T-cell (primary cell): ENCODE data around the gene SAMD15. TPM values are rescaled to one million over a fixed set of nuclear protein-coding genes. Genes with fewer than 3 reads are reported as not detected.

Source experiments
- ATAC-seq, 4 experiments: fragments of 200-7000 bp in 3 of 4; fragments of 150-1000 bp in 1 of 4; cut with Tn5 transposase; replicated peaks in 1 of 4; 1 replicate in 3 of 4; 2 replicates in 1 of 4; pipeline ENCODE4 v1.10.0; 2021; ENCODE audit warnings: moderate library complexity in 3 of 4, mild to moderate bottlenecking in 2 of 4, moderate number of reproducible peaks in 1 of 4
- CTCF ChIA-PET, 2 donors: fragments of 300-600 bp; sonication (Branson Sonifier 250); formaldehyde crosslinking; loops; one replicate each; lab custom pipeline; 2022; ENCODE audit warnings: antibody characterized with exemption in 2 of 2; lab: Charles Lee
- POLR2A ChIA-PET, 2 donors: fragments of 300-600 bp; sonication (Branson Sonifier 250); formaldehyde crosslinking; loops; one replicate each; lab custom pipeline; 2022; ENCODE audit warnings: antibody characterized with exemption in 2 of 2; lab: Charles Lee
- DNase-seq, 35 experiments: peaks; one replicate each; pipeline versions ENCODE4 v3.0.0 to v3.0.0-alpha.2; 2013 to 2023
- H3K27ac ChIP-seq: one replicate; pipeline ENCODE4 v1.5.1; 2013; ENCODE audit warnings: low read length
- H3K27me3 ChIP-seq, 2 experiments: replicated peaks in 1 of 2; 1 replicate in 1 of 2; 2 replicates in 1 of 2; pipeline versions ENCODE4 v1.6.1 to v1.7.0; 2013; ENCODE audit warnings: low read length in 1 of 2, mixed read lengths in 1 of 2; ENCODE audit not compliant: control insufficient read depth in 2 of 2, insufficient read depth in 2 of 2; ENCODE audit errors: extremely low read depth in 1 of 2
- H3K36me3 ChIP-seq, 2 donors: 1 replicate in 1 of 2; 2 replicates in 1 of 2; pipeline versions ENCODE4 v1.6.1 to v1.7.0; 2013; ENCODE audit warnings: low read length in 1 of 2; ENCODE audit not compliant: control insufficient read depth in 2 of 2, insufficient read depth in 1 of 2; ENCODE audit errors: extremely low read depth in 1 of 2
- H3K4me1 ChIP-seq, 2 experiments: 1 replicate in 1 of 2; 2 replicates in 1 of 2; pipeline versions ENCODE4 v1.6.1 to v1.7.0; 2013; ENCODE audit warnings: low read length in 2 of 2, mixed read lengths in 1 of 2; ENCODE audit not compliant: insufficient read depth in 2 of 2, control insufficient read depth in 1 of 2; ENCODE audit errors: extremely low read depth in 1 of 2
- H3K4me3 ChIP-seq, 2 donors: 1 replicate in 1 of 2; 2 replicates in 1 of 2; pipeline versions ENCODE4 v1.5.1 to v1.7.0; 2013; ENCODE audit warnings: mild to moderate bottlenecking in 2 of 2, low read length in 1 of 2, moderate library complexity in 1 of 2; ENCODE audit not compliant: control insufficient read depth in 1 of 2; ENCODE audit errors: extremely low read depth in 1 of 2
- H3K9me3 ChIP-seq: 2 replicates; pipeline ENCODE4 v1.7.0; 2013
- H3K27ac Mint-ChIP-seq, 2 donors: one replicate each; pipeline ENCODE4 v1.8.0; 2020 to 2021; ENCODE audit warnings: mild to moderate bottlenecking in 2 of 2, mixed read lengths in 2 of 2
- H3K27me3 Mint-ChIP-seq, 2 donors: one replicate each; pipeline ENCODE4 v1.8.0; 2021 to 2022; ENCODE audit warnings: mixed read lengths in 2 of 2
- H3K36me3 Mint-ChIP-seq: one replicate; pipeline ENCODE4 v1.8.0; 2021; ENCODE audit warnings: mixed read lengths
- H3K4me1 Mint-ChIP-seq, 3 donors: one replicate each; pipeline ENCODE4 v1.8.0; 2020 to 2022; ENCODE audit warnings: mixed read lengths in 3 of 3, mild to moderate bottlenecking in 1 of 3
- H3K4me3 Mint-ChIP-seq, 3 donors: one replicate each; pipeline ENCODE4 v1.8.0; 2020 to 2022; ENCODE audit warnings: mild to moderate bottlenecking in 3 of 3, mixed read lengths in 3 of 3, moderate library complexity in 3 of 3
- H3K9me3 Mint-ChIP-seq, 3 donors: one replicate each; pipeline ENCODE4 v1.8.0; 2020 to 2022; ENCODE audit warnings: mixed read lengths in 3 of 3
- WGBS: methylation state at CpG from one replicate; pipeline ENCODE4 v1.1.5; 2013; ENCODE audit warnings: missing lambda C conversion rate; ENCODE audit not compliant: insufficient coverage; 5-methylcytosine and 5-hydroxymethylcytosine counted together
- total RNA-seq, 35 experiments: library from RNA in 6 of 35; stranded (reverse) in 6 of 35; fragments of 120-200 nt in 1 of 35; gene quantifications; one replicate each; pipeline versions ENCODE4 v1.2.1 to v1.2.4 and lab custom pipeline; 2013 to 2026

Gene SAMD15
- total RNA-seq, 5 donors from 2014 or later (not counting 1 experiment from before 2014, with no cell fraction given): 0.15 to 0.75 (median 0.33) TPM; not detected in 1

- no peaks in the 10 kb centered on the region for H3K27me3 ChIP-seq
- CTCF ChIA-PET: no interaction called here
- Mint-ChIP-seq H3K4me1 (peaks cover 0 to 2% (median 0%) of the 10 kb centered on the region in 3 donors), H3K27me3 (no peaks in the 10 kb centered on the region), H3K27ac (no peak overlapping the region), H3K9me3 (no peaks in the 10 kb centered on the region), H3K36me3 (peaks cover 37% of the 10 kb centered on the region), H3K4me3 (no peak overlapping the region)
- peaks cover 9 to 18% of the 10 kb centered on the region in 2 donors for H3K36me3 ChIP-seq
- no peaks in the 10 kb centered on the region for H3K4me1 ChIP-seq
- H3K4me3 ChIP-seq: no peak overlapping the region
- no peaks in the 10 kb centered on the region for H3K9me3 ChIP-seq
- no CpG with 5 or more reads among the region's 3 CpGs for WGBS
- H3K27ac ChIP-seq: no peak overlapping the region
- POLR2A ChIA-PET: no interaction called here
- DNase-seq (no peak), ATAC-seq (no peak)
These were observed 29.4 kb upstream of the SAMD15 start for GRCh38 chr14:77347751-77348150.

- H3K36me3 Mint-ChIP-seq: peaks cover 14% of the 10 kb centered on the region
These were observed 23.6 kb upstream of the SAMD15 start for GRCh38 chr14:77353469-77354141.

GRCh38 chr14:77355811-77356210 lies 21.4 kb upstream of the SAMD15 start:
- POLR2A ChIA-PET: no interaction called here
- CTCF ChIA-PET: no interaction called here
- Histone ChIP-seq H3K27ac (no peak overlapping the region), H3K4me1 (no peaks in the 10 kb centered on the region), H3K9me3 (no peaks in the 10 kb centered on the region), H3K4me3 (no peak overlapping the region), H3K27me3 (no peaks in the 10 kb centered on the region), H3K36me3 (peaks cover under 1 to 4% of the 10 kb centered on the region in 2 donors)
- ATAC-seq (no peak), DNase-seq (no peak)
- H3K27ac Mint-ChIP-seq: no peak overlapping the region
- H3K4me1 Mint-ChIP-seq: peaks cover 0 to 4% (median 0%) of the 10 kb centered on the region in 3 donors
- 98% methylated on average over 4 of the region's 4 CpGs for WGBS
- no peaks in the 10 kb centered on the region for H3K9me3 Mint-ChIP-seq
- H3K4me3 Mint-ChIP-seq: no peak overlapping the region
- H3K27me3 Mint-ChIP-seq: no peaks in the 10 kb centered on the region
- peaks cover 3% of the 10 kb centered on the region for H3K36me3 Mint-ChIP-seq

More at GRCh38 chr14:77353469-77354141, 23.6 kb upstream of the SAMD15 start:
- peaks cover 4 to 10% of the 10 kb centered on the region in 2 donors for H3K36me3 ChIP-seq
- DNase-seq: no peak
- no peak for ATAC-seq
- H3K27me3 ChIP-seq: no peaks in the 10 kb centered on the region
- Mint-ChIP-seq H3K27me3 (no peaks in the 10 kb centered on the region), H3K4me3 (no peak overlapping the region), H3K27ac (no peak overlapping the region), H3K9me3 (no peaks in the 10 kb centered on the region), H3K4me1 (no peaks in the 10 kb centered on the region)
- ChIA-PET CTCF (interaction anchor here in 1 of 2 donors (0.6 kb wide), 2 partner anchors 29 to 34 kb away, joined by 3 to 4 read pairs; no protein-coding TSS in a partner anchor), POLR2A (no interaction called here)
- 100% methylated on average over 5 of the region's 5 CpGs for WGBS
- H3K4me3 ChIP-seq: no peak overlapping the region
- no peak overlapping the region for H3K27ac ChIP-seq
- no peaks in the 10 kb centered on the region for H3K4me1 ChIP-seq
- no peaks in the 10 kb centered on the region for H3K9me3 ChIP-seq

GRCh38 chr14:77356899-77357298 lies 20.3 kb upstream of the SAMD15 start:
- H3K4me1 Mint-ChIP-seq: peaks cover 0 to 7% (median 0%) of the 10 kb centered on the region in 3 donors
- peaks cover 3% of the 10 kb centered on the region for H3K36me3 Mint-ChIP-seq
- Histone ChIP-seq H3K27ac (no peak overlapping the region), H3K27me3 (no peaks in the 10 kb centered on the region), H3K4me1 (no peaks in the 10 kb centered on the region), H3K9me3 (no peaks in the 10 kb centered on the region), H3K4me3 (no peak overlapping the region), H3K36me3 (peaks cover 0 to 4% of the 10 kb centered on the region in 2 donors)
- H3K9me3 Mint-ChIP-seq: no peaks in the 10 kb centered on the region
- ATAC-seq (no peak), DNase-seq (no peak)
- H3K27ac Mint-ChIP-seq: no peak overlapping the region
- no peaks in the 10 kb centered on the region for H3K27me3 Mint-ChIP-seq
- WGBS: no CpG with 5 or more reads among the region's 4 CpGs
- H3K4me3 Mint-ChIP-seq: no peak overlapping the region
- ChIA-PET POLR2A (no interaction called here), CTCF (no interaction called here)

- Histone ChIP-seq H3K27me3 (no peaks in the 10 kb centered on the region), H3K9me3 (no peaks in the 10 kb centered on the region), H3K4me3 (no peak overlapping the region), H3K4me1 (no peaks in the 10 kb centered on the region), H3K27ac (no peak overlapping the region), H3K36me3 (peaks cover 0 to 4% of the 10 kb centered on the region in 2 donors)
- ATAC-seq (no peak), DNase-seq (no peak)
- Mint-ChIP-seq H3K9me3 (no peaks in the 10 kb centered on the region), H3K27me3 (no peaks in the 10 kb centered on the region), H3K27ac (no peak overlapping the region), H3K4me3 (no peak overlapping the region), H3K36me3 (peaks cover 4% of the 10 kb centered on the region), H3K4me1 (peaks cover 5 to 19% (median 15%) of the 10 kb centered on the region in 3 donors)
- CTCF ChIA-PET: no interaction called here
- POLR2A ChIA-PET: no interaction called here
- no CpG with 5 or more reads among the region's 1 CpG for WGBS
These were observed 17.6 kb upstream of the SAMD15 start for GRCh38 chr14:77359626-77360025.

GRCh38 chr14:77364146-77364545 lies 13.0 kb upstream of the SAMD15 start:
- Histone ChIP-seq H3K9me3 (no peaks in the 10 kb centered on the region), H3K27ac (no peak overlapping the region), H3K36me3 (no peaks in the 10 kb centered on the region), H3K4me1 (peaks cover 0 to under 1% of the 10 kb centered on the region in 2 experiments), H3K4me3 (no peak overlapping the region), H3K27me3 (no peaks in the 10 kb centered on the region)
- ChIA-PET POLR2A (no interaction called here), CTCF (interaction anchor here in 1 of 2 donors (1.1 kb wide), 1 partner anchor 47 kb away, joined by 3 read pairs; no protein-coding TSS in a partner anchor)
- H3K27ac Mint-ChIP-seq: no peak overlapping the region
- H3K9me3 Mint-ChIP-seq: no peaks in the 10 kb centered on the region
- H3K4me1 Mint-ChIP-seq: peaks cover 9 to 30% (median 22%) of the 10 kb centered on the region in 3 donors
- no peak overlapping the region for H3K4me3 Mint-ChIP-seq
- no peak for ATAC-seq
- H3K27me3 Mint-ChIP-seq: no peaks in the 10 kb centered on the region
- peaks cover 12% of the 10 kb centered on the region for H3K36me3 Mint-ChIP-seq
- no CpG with 5 or more reads among the region's 3 CpGs for WGBS
- no peak for DNase-seq
